Measurements from ENCODE around the gene GPR108.

The GPR108 gene

GRCh38 chr19:6733338-6734095 lies 3.9 kb downstream of the GPR108 start:
- Histone ChIP-seq H3K4me1 (ENCODE audit: insufficient read depth, low read length) (peaks cover 15% of the 10 kb centered on the region), H3K27ac (ENCODE audit: low read length) (no peak overlapping the region)

GRCh38 chr19:6732803-6733337 lies 4.5 kb downstream of the GPR108 start:
- H3K4me1 ChIP-seq (ENCODE audit: insufficient read depth, low read length): peaks cover 9% of the 10 kb centered on the region
- no peaks in the 10 kb centered on the region for H3K27me3 ChIP-seq (ENCODE audit: insufficient read depth, low read length)
- H3K36me3 ChIP-seq (ENCODE audit: insufficient read depth, low read depth, low read length): 0 out of 2 replicates have a peak, but pooled peaks cover 4% of the 10 kb centered on the region
- no peak overlapping the region for H3K9ac ChIP-seq (ENCODE audit: low read depth, low read length)
- no peaks in the 10 kb centered on the region for H3K9me3 ChIP-seq (ENCODE audit: insufficient read depth, low read depth, low read length)
- H3K4me3 ChIP-seq (ENCODE audit: low read length): no peak overlapping the region
- H3K27ac ChIP-seq (ENCODE audit: low read length): no peak overlapping the region

More at GRCh38 chr19:6733338-6734095, 3.9 kb downstream of the GPR108 start:
- H3K36me3 ChIP-seq (ENCODE audit: insufficient read depth, low read depth, low read length): 0 out of 2 replicates have a peak, but pooled peaks cover 4% of the 10 kb centered on the region
- H3K4me3 ChIP-seq (ENCODE audit: low read length): no peak overlapping the region
- no peaks in the 10 kb centered on the region for H3K27me3 ChIP-seq (ENCODE audit: insufficient read depth, low read length)
- no peak overlapping the region for H3K9ac ChIP-seq (ENCODE audit: low read depth, low read length)
- no peaks in the 10 kb centered on the region for H3K9me3 ChIP-seq (ENCODE audit: insufficient read depth, low read depth, low read length)

- Histone ChIP-seq H3K9ac (ENCODE audit: low read depth, low read length) (no peak overlapping the region), H3K4me3 (ENCODE audit: low read length) (no peak overlapping the region), H3K27me3 (ENCODE audit: insufficient read depth, low read length) (no peaks in the 10 kb centered on the region), H3K9me3 (ENCODE audit: insufficient read depth, low read depth, low read length) (no peaks in the 10 kb centered on the region), H3K36me3 (ENCODE audit: insufficient read depth, low read depth, low read length) (0 out of 2 replicates have a peak, but pooled peaks cover 4% of the 10 kb centered on the region), H3K27ac (ENCODE audit: low read length) (no peak overlapping the region), H3K4me1 (ENCODE audit: insufficient read depth, low read length) (peaks cover 9% of the 10 kb centered on the region)
These were observed 5.6 kb downstream of the GPR108 start for GRCh38 chr19:6731822-6732221.

- H3K4me3 ChIP-seq (ENCODE audit: low read length): no peak overlapping the region
- H3K36me3 ChIP-seq (ENCODE audit: insufficient read depth, low read depth, low read length): 0 out of 2 replicates have a peak, but pooled peaks cover 4% of the 10 kb centered on the region
- H3K27me3 ChIP-seq (ENCODE audit: insufficient read depth, low read length): no peaks in the 10 kb centered on the region
- H3K4me1 ChIP-seq (ENCODE audit: insufficient read depth, low read length): peaks cover 9% of the 10 kb centered on the region
- H3K27ac ChIP-seq (ENCODE audit: low read length): no peak overlapping the region
- no peaks in the 10 kb centered on the region for H3K9me3 ChIP-seq (ENCODE audit: insufficient read depth, low read depth, low read length)
- no peak overlapping the region for H3K9ac ChIP-seq (ENCODE audit: low read depth, low read length)
These were observed 6.3 kb downstream of the GPR108 start for GRCh38 chr19:6730941-6731670.

GRCh38 chr19:6730153-6730804 lies 7.1 kb downstream of the GPR108 start:
- no peaks in the 10 kb centered on the region for H3K9me3 ChIP-seq (ENCODE audit: insufficient read depth, low read depth, low read length)
- H3K9ac ChIP-seq (ENCODE audit: low read depth, low read length): no peak overlapping the region
- H3K4me3 ChIP-seq (ENCODE audit: low read length): no peak overlapping the region; the same call in 1 of the 2 replicates
- no peak overlapping the region for H3K27ac ChIP-seq (ENCODE audit: low read length)
- H3K4me1 ChIP-seq (ENCODE audit: insufficient read depth, low read length): peaks cover 4% of the 10 kb centered on the region; the same call in 1 of the 2 replicates
- 0 out of 2 replicates have a peak, but pooled peaks cover 4% of the 10 kb centered on the region for H3K36me3 ChIP-seq (ENCODE audit: insufficient read depth, low read depth, low read length)
- no peaks in the 10 kb centered on the region for H3K27me3 ChIP-seq (ENCODE audit: insufficient read depth, low read length)

GRCh38 chr19:6729573-6730152 lies 7.7 kb downstream of the GPR108 start:
- no peaks in the 10 kb centered on the region for H3K27me3 ChIP-seq (ENCODE audit: insufficient read depth, low read length)
- H3K27ac ChIP-seq (ENCODE audit: low read length): no peak overlapping the region
- H3K4me1 ChIP-seq (ENCODE audit: insufficient read depth, low read length): 0 out of 2 replicates have a peak, but pooled peaks cover 2% of the 10 kb centered on the region
- H3K36me3 ChIP-seq (ENCODE audit: insufficient read depth, low read depth, low read length): 0 out of 2 replicates have a peak, but pooled peaks cover 4% of the 10 kb centered on the region
- no peak overlapping the region; the same call in 1 of the 2 replicates for H3K4me3 ChIP-seq (ENCODE audit: low read length)
- no peaks in the 10 kb centered on the region for H3K9me3 ChIP-seq (ENCODE audit: insufficient read depth, low read depth, low read length)
- H3K9ac ChIP-seq (ENCODE audit: low read depth, low read length): no peak overlapping the region

GRCh38 chr19:6728346-6728745 lies 9.0 kb downstream of the GPR108 start:
- Histone ChIP-seq H3K36me3 (ENCODE audit: insufficient read depth, low read depth, low read length) (0 out of 2 replicates have a peak, but pooled peaks cover 4% of the 10 kb centered on the region), H3K27ac (ENCODE audit: low read length) (no peak overlapping the region), H3K4me3 (ENCODE audit: low read length) (no peak overlapping the region), H3K9me3 (ENCODE audit: insufficient read depth, low read depth, low read length) (no peaks in the 10 kb centered on the region), H3K27me3 (ENCODE audit: insufficient read depth, low read length) (no peaks in the 10 kb centered on the region), H3K4me1 (ENCODE audit: insufficient read depth, low read length) (no peaks in the 10 kb centered on the region), H3K9ac (ENCODE audit: low read depth, low read length) (no peak overlapping the region)

GRCh38 chr19:6725513-6726231 lies 11.7 kb downstream of the GPR108 start:
- no peaks in the 10 kb centered on the region for H3K9me3 ChIP-seq (ENCODE audit: insufficient read depth, low read depth, low read length)
- H3K27me3 ChIP-seq (ENCODE audit: insufficient read depth, low read length): no peaks in the 10 kb centered on the region
- H3K4me3 ChIP-seq (ENCODE audit: low read length): no peak overlapping the region
- no peak overlapping the region for H3K9ac ChIP-seq (ENCODE audit: low read depth, low read length)
- H3K4me1 ChIP-seq (ENCODE audit: insufficient read depth, low read length): no peaks in the 10 kb centered on the region
- no peaks in the 10 kb centered on the region for H3K36me3 ChIP-seq (ENCODE audit: insufficient read depth, low read depth, low read length)
- no peak overlapping the region for H3K27ac ChIP-seq (ENCODE audit: low read length)

GRCh38 chr19:6724631-6725492 lies 12.5 kb downstream of the GPR108 start:
- Histone ChIP-seq H3K9me3 (ENCODE audit: insufficient read depth, low read depth, low read length) (no peaks in the 10 kb centered on the region), H3K27ac (ENCODE audit: low read length) (no peak overlapping the region), H3K9ac (ENCODE audit: low read depth, low read length) (no peak overlapping the region), H3K36me3 (ENCODE audit: insufficient read depth, low read depth, low read length) (no peaks in the 10 kb centered on the region), H3K4me1 (ENCODE audit: insufficient read depth, low read length) (no peaks in the 10 kb centered on the region), H3K4me3 (ENCODE audit: low read length) (no peak overlapping the region), H3K27me3 (ENCODE audit: insufficient read depth, low read length) (no peaks in the 10 kb centered on the region)

- H3K9ac ChIP-seq (ENCODE audit: low read depth, low read length): no peak overlapping the region
- H3K27me3 ChIP-seq (ENCODE audit: insufficient read depth, low read length): no peaks in the 10 kb centered on the region
- H3K4me3 ChIP-seq (ENCODE audit: low read length): no peak overlapping the region
- no peak overlapping the region for H3K27ac ChIP-seq (ENCODE audit: low read length)
- H3K9me3 ChIP-seq (ENCODE audit: insufficient read depth, low read depth, low read length): no peaks in the 10 kb centered on the region
- H3K36me3 ChIP-seq (ENCODE audit: insufficient read depth, low read depth, low read length): no peaks in the 10 kb centered on the region
- no peaks in the 10 kb centered on the region for H3K4me1 ChIP-seq (ENCODE audit: insufficient read depth, low read length)
These were observed 13.6 kb downstream of the GPR108 start for GRCh38 chr19:6723738-6724137.
